ENCODE measurements around the gene C20orf173. TPM values are rescaled to one million over a fixed set of nuclear protein-coding genes. Genes with fewer than 3 reads are reported as not detected.

C20orf173 gene
- total RNA-seq, 1 experiment from 2014 or later = not detected

- H3K4me3 ChIP-seq (replicated peaks in 1 of 2; ENCODE audit: low read depth in 1 of 2, low read length in 2 of 2) = no peak overlapping the region
- CTCF ChIA-PET = no interaction called here
- RAD21 ChIA-PET (ENCODE audit: low non-redundant PET in 1 of 2, low total read pairs in 2 of 2, uncharacterized antibody in 2 of 2, unreplicated experiment in 2 of 2) = no interaction called here
- no peak overlapping the region for H3K9ac ChIP-seq (ENCODE audit: low read length)
- H3K27ac ChIP-seq (ENCODE audit: low read depth, low read length) = no peak overlapping the region
- ATAC-seq = no peak
- POLR2A ChIA-PET = no interaction called here
- H3K4me2 ChIP-seq (ENCODE audit: low read length) = no peak overlapping the region
- H3K4me1 ChIP-seq (ENCODE audit: control insufficient read depth in 1 of 2, insufficient read depth in 2 of 2, low read length in 2 of 2) = no peaks in the 10 kb centered on the region; a peak in 1 of 4 replicates
- no peaks in the 10 kb centered on the region for H3K79me2 ChIP-seq (ENCODE audit: insufficient read depth, low read length)
- H3K9me2 ChIP-seq (ENCODE audit: insufficient read depth) = no peaks in the 10 kb centered on the region
- no peaks in the 10 kb centered on the region for H3K27me3 ChIP-seq (ENCODE audit: insufficient read depth, low read length)
- DNase-seq (ENCODE audit: low read depth, low spot score) = no peak
- no peak overlapping the region for H2AFZ ChIP-seq (ENCODE audit: low read depth, low read length, poor library complexity, severe bottlenecking)
- TF ChIP-seq POLR2A (IDR thresholded peaks at IDR 0.05; ENCODE audit: borderline replicate concordance, extremely low read depth, insufficient read depth, insufficient read length) = no peak
- no peak for TF ChIP-seq RAD21 (IDR thresholded peaks at IDR 0.05; ENCODE audit: low read depth)
- no peak for TF ChIP-seq FOSL1 (IDR thresholded peaks at IDR 0.05; ENCODE audit: low read depth)
- 0 out of 2 replicates have a peak, but pooled peaks have one; percentile 5 for TF ChIP-seq POLR2AphosphoS5 (IDR thresholded peaks at IDR 0.05; ENCODE audit: low read depth, low read length)
- H3K36me3 ChIP-seq (ENCODE audit: control insufficient read depth in 1 of 2, insufficient read depth in 2 of 2, low read length in 2 of 2) = peaks cover 19 to 31% of the 10 kb centered on the region in 2 experiments; a peak in 3 of 4 replicates
- intact Hi-C loops (cut with micrococcal nuclease) = no loop called here
- TSS peak; percentile 40 for BruUV-seq (replicated peaks)
- no peaks in the 10 kb centered on the region for H3K9me3 ChIP-seq (ENCODE audit: control insufficient read depth in 1 of 2, insufficient read depth in 1 of 2, low read depth in 1 of 2, low read length in 2 of 2)
- no peaks in the 10 kb centered on the region for H4K20me1 ChIP-seq (ENCODE audit: insufficient read depth)
Measured at GRCh38 chr20:35559042-35559693, 29.7 kb upstream of the C20orf173 start.

- H2AFZ ChIP-seq (ENCODE audit: low read depth, low read length, poor library complexity, severe bottlenecking) = no peak overlapping the region
- no peaks in the 10 kb centered on the region for H3K27me3 ChIP-seq (ENCODE audit: insufficient read depth, low read length)
- H4K20me1 ChIP-seq (ENCODE audit: insufficient read depth) = no peaks in the 10 kb centered on the region
- no peak overlapping the region for H3K9ac ChIP-seq (ENCODE audit: low read length)
- no peak overlapping the region for H3K4me3 ChIP-seq (replicated peaks in 1 of 2; ENCODE audit: low read depth in 1 of 2, low read length in 2 of 2)
- DNase-seq (ENCODE audit: low read depth, low spot score) = no peak
- H3K9me3 ChIP-seq (ENCODE audit: control insufficient read depth in 1 of 2, insufficient read depth in 1 of 2, low read depth in 1 of 2, low read length in 2 of 2) = no peaks in the 10 kb centered on the region
- ChIA-PET RAD21 (ENCODE audit: low non-redundant PET in 1 of 2, low total read pairs in 2 of 2, uncharacterized antibody in 2 of 2, unreplicated experiment in 2 of 2) (no interaction called here), POLR2A (no interaction called here), CTCF (no interaction called here)
- BruUV-seq (replicated peaks) = no TSS peak
- no peaks in the 10 kb centered on the region for H3K9me2 ChIP-seq (ENCODE audit: insufficient read depth)
- no peaks in the 10 kb centered on the region; a peak in 1 of 4 replicates for H3K4me1 ChIP-seq (ENCODE audit: control insufficient read depth in 1 of 2, insufficient read depth in 2 of 2, low read length in 2 of 2)
- H3K4me2 ChIP-seq (ENCODE audit: low read length) = no peak overlapping the region
- peaks cover 24 to 34% of the 10 kb centered on the region in 2 experiments; a peak in 3 of 4 replicates for H3K36me3 ChIP-seq (ENCODE audit: control insufficient read depth in 1 of 2, insufficient read depth in 2 of 2, low read length in 2 of 2)
- TF ChIP-seq YY1 (IDR thresholded peaks at IDR 0.05; ENCODE audit: extremely low read depth, insufficient replicate concordance, low read depth, low read length) = no peak
- no peak for TF ChIP-seq SIN3A (IDR thresholded peaks at IDR 0.05; ENCODE audit: low read depth)
- TF ChIP-seq FOSL1 (IDR thresholded peaks at IDR 0.05; ENCODE audit: low read depth) = no peak
- no peak for TF ChIP-seq SP1 (IDR thresholded peaks at IDR 0.05; ENCODE audit: low read depth)
- TF ChIP-seq MAX (IDR thresholded peaks at IDR 0.05) = no peak
- TF ChIP-seq RAD21 (IDR thresholded peaks at IDR 0.05; ENCODE audit: low read depth) = no peak
- TF ChIP-seq ZBTB33 (IDR thresholded peaks at IDR 0.05; ENCODE audit: extremely low read depth, insufficient replicate concordance, low read length) = no peak
- TF ChIP-seq POLR2A (IDR thresholded peaks at IDR 0.05; ENCODE audit: borderline replicate concordance, extremely low read depth, insufficient read depth, insufficient read length) = no peak
- TF ChIP-seq POLR2AphosphoS5 (IDR thresholded peaks at IDR 0.05; ENCODE audit: low read depth, low read length) = no peak
- TF ChIP-seq ATF3 (IDR thresholded peaks at IDR 0.05) = no peak
- TF ChIP-seq EGR1 (IDR thresholded peaks at IDR 0.05; ENCODE audit: low read depth) = no peak
- H3K79me2 ChIP-seq (ENCODE audit: insufficient read depth, low read length) = no peaks in the 10 kb centered on the region
- ATAC-seq = no peak
- no peak overlapping the region for H3K27ac ChIP-seq (ENCODE audit: low read depth, low read length)
- intact Hi-C loops (cut with micrococcal nuclease) = no loop called here
Measured at GRCh38 chr20:35558451-35558850, 29.0 kb upstream of the C20orf173 start.

Measured in HCT116 (cell line).